HepG2 (cell line): ENCODE results near the gene CENATAC. TPM values are rescaled to one million over a fixed set of nuclear protein-coding genes. Genes with fewer than 3 reads are reported as not detected.

Experiments used
- ARNTL ChIP-seq: sonication (generic); formaldehyde crosslinking; IDR thresholded peaks from 2 replicates; pipeline ENCODE4 v1.4.0; 2020; ENCODE audit warnings: mild to moderate bottlenecking, missing genetic modification reagents
- CTCF ChIP-seq: sonication (generic); formaldehyde crosslinking; IDR thresholded peaks from 2 replicates; pipeline ENCODE4 v1.5.0; 2020; ENCODE audit warnings: mild to moderate bottlenecking, missing genetic modification reagents, moderate library complexity
- GATA4 ChIP-seq: sonication (generic); IDR thresholded peaks from 2 replicates; pipeline ENCODE4 v1.6.1; 2016; ENCODE audit warnings: antibody characterized with exemption, low read depth, borderline replicate concordance
- MNT ChIP-seq: fragments of 450-650 bp; IDR thresholded peaks from 2 replicates; pipeline ENCODE4 v1.6.1; 2016
- NFAT5 ChIP-seq: sonication (generic); formaldehyde crosslinking; IDR thresholded peaks from 2 replicates; pipeline ENCODE4 v1.4.0; 2020; ENCODE audit warnings: missing genetic modification reagents
- NFKBIZ ChIP-seq: IDR thresholded peaks from 2 replicates; pipeline ENCODE4 v1.6.1; 2018; ENCODE audit warnings: missing genetic modification reagents, missing compliant biosample characterization
- PCBP2 ChIP-seq: fragments of 200-400 bp; formaldehyde crosslinking; optimal IDR thresholded peaks from 2 replicates; pipeline ENCODE3; 2018; ENCODE audit warnings: low read length, low read depth; ENCODE audit not compliant: poor library complexity, severe bottlenecking
- POLR2AphosphoS5 ChIP-seq: IDR thresholded peaks from 2 replicates; pipeline ENCODE4 v1.6.1; 2012; ENCODE audit warnings: low read depth, low read length
- RFXANK ChIP-seq: IDR thresholded peaks from 2 replicates; pipeline ENCODE4 v1.6.1; 2016
- SOX6 ChIP-seq, 2 experiments: fragments of 450-650 bp in 1 of 2; sonication (generic) in 1 of 2; formaldehyde crosslinking in 1 of 2; IDR thresholded peaks; 2 replicates each; pipeline versions ENCODE4 v1.4.0 to v1.6.1; 2017 to 2020; ENCODE audit warnings: antibody characterized with exemption in 1 of 2, mild to moderate bottlenecking in 1 of 2, missing genetic modification reagents in 1 of 2
- ZNF180 ChIP-seq: sonication (generic); formaldehyde crosslinking; IDR thresholded peaks from 2 replicates; pipeline ENCODE4 v1.4.0; 2020; ENCODE audit warnings: low read depth, missing genetic modification reagents, borderline replicate concordance
- ZNF275 ChIP-seq: sonication (generic); formaldehyde crosslinking; IDR thresholded peaks from 2 replicates; pipeline ENCODE4 v1.8.0; 2022; ENCODE audit warnings: missing genetic modification reagents, mild to moderate bottlenecking, inconsistent platforms, borderline replicate concordance
- ZNF343 ChIP-seq: sonication (generic); formaldehyde crosslinking; IDR thresholded peaks from 2 replicates; pipeline ENCODE4 v1.4.0; 2020; ENCODE audit warnings: mild to moderate bottlenecking, missing genetic modification reagents
- ZNF350 ChIP-seq: sonication (generic); formaldehyde crosslinking; IDR thresholded peaks from 2 replicates; pipeline ENCODE4 v1.4.0; 2020; ENCODE audit warnings: mild to moderate bottlenecking, low read depth, missing genetic modification reagents, borderline replicate concordance
- ZNF510 ChIP-seq: sonication (generic); formaldehyde crosslinking; IDR thresholded peaks from 2 replicates; pipeline ENCODE4 v1.4.0; 2020; ENCODE audit warnings: low read depth, mild to moderate bottlenecking, missing genetic modification reagents
- polyA plus RNA-seq, 8 experiments: library from polyadenylated mRNA; depleted of rRNA in 3 of 8; stranded (reverse) in 7 of 8; unstranded in 1 of 8; fragments of >200 nt; fragmentation: Illumina TruSeq in 4 of 8; extraction: Trizol in 4 of 8; gene quantifications; 2 replicates each; pipeline versions ENCODE4 v1.2.1 to v1.2.3, GENCODE V29; 2011 to 2016; ENCODE audit warnings: low read depth in 4 of 8, missing spikeins in 1 of 8, mixed read lengths in 1 of 8; ENCODE audit not compliant: insufficient read depth in 1 of 8
- total RNA-seq, 5 experiments: library from RNA; depleted of rRNA; stranded (reverse); fragments of >200 nt; fragmentation: Illumina TruSeq; extraction: Trizol; gene quantifications; 2 replicates each; pipeline ENCODE4 v1.2.3, GENCODE V29; 2016; ENCODE audit warnings: low read depth in 1 of 5

The CENATAC gene
- total and polyA plus RNA-seq, 2 of the 13 experiments (the other 11 are each of a cell fraction or from before 2014, with no cell fraction given), result 21.7 to 25.0 TPM

GRCh38 chr11:119030329-119031047 is 32.5 kb downstream of the CENATAC start, which contains the start of gene SLC37A4 (continued):
- TF ChIP-seq NFAT5 (CRISPR knock-in tag) (peak; percentile 77; the same call in 1 of the 2 replicates), ZNF180 (CRISPR knock-in tag) (no peak), MNT (peak; percentile 48; the same call in 1 of the 2 replicates), CTCF (CRISPR knock-in tag) (peak; percentile 97), ZNF510 (0 out of 2 replicates have a peak, but pooled peaks have one; percentile 45), SOX6 (IDR thresholded peaks at IDR 0.05) (no peak), SOX6 (CRISPR knock-in tag; IDR thresholded peaks at IDR 0.05) (peak; percentile 66; the same call in 1 of the 2 replicates), PCBP2 (no peak), POLR2AphosphoS5 (peak; percentile 84), GATA4 (peak; percentile 65), ARNTL (CRISPR knock-in tag) (peak; percentile 56; the same call in 1 of the 2 replicates), ZNF343 (CRISPR knock-in tag) (peak; percentile 89; the same call in 1 of the 2 replicates), ZNF350 (CRISPR knock-in tag) (peak; percentile 54), ZNF275 (0 out of 2 replicates have a peak, but pooled peaks have one; percentile 45), NFKBIZ (peak; percentile 59; the same call in 1 of the 2 replicates), RFXANK (no peak)
